Activated CD4-positive, alpha-beta T cell treated with anti-CD3 and anti-CD28 coated beads, Interleukin-2, amount 50 U/mL, for 24 hours (primary cell): Measurements from ENCODE around the gene MLPH.

Experiments
- DNase-seq, 2 donors: peaks; one replicate each; pipeline ENCODE4 v3.0.0-alpha.2; 2020; ENCODE audit warnings: low read depth in 1 of 2, low spot score in 1 of 2

Gene MLPH

DNA sequence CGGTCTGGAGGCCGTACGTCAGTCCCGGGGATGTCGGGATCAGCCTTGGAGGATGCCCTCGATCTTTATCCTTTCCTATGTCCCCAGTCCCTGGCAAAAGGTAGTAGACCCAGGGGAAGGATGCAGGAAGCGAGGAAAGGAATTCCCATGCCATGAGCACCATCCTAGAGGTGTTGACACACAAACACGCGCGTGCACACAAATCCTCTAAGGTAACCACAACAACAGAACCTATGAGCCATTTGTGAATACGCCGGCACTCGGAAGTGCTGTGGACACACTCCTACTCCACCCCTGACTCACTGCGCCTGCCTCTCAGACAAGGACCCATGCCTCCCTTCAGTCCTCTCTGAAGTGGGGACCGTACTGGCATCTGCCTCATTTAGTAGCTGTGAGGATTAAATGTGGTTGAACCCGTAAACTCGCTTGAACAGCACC, 11.3 kb upstream of the MLPH start:
- peak in 1 of 2 donors; percentile 16 for DNase-seq

- no peak for DNase-seq
Observed at GRCh38 chr2:237478095-237478494, 9.0 kb upstream of the MLPH start.

DNA sequence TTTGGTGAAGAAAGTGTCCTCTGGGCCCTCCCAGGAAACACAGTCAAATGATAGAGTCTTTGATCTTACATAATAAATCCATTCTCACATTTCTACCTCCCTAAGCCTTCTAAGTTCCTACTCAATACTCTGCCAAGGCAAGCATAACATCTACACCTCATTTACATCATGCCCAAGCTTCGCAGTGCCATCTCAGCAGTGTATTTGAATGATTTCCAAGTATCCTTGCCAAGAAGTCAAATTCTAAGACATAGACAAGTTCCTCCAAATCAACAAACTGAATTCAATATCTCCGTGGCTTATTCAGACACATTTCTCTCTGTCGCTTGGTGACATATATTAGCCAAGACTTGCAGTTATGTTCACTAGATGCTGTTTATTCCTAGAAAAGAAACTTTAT, 8.1 kb upstream of the MLPH start:
- DNase-seq = no peak

GRCh38 chr2:237479747-237480146, 7.3 kb upstream of the MLPH start:
- DNase-seq = no peak

DNA sequence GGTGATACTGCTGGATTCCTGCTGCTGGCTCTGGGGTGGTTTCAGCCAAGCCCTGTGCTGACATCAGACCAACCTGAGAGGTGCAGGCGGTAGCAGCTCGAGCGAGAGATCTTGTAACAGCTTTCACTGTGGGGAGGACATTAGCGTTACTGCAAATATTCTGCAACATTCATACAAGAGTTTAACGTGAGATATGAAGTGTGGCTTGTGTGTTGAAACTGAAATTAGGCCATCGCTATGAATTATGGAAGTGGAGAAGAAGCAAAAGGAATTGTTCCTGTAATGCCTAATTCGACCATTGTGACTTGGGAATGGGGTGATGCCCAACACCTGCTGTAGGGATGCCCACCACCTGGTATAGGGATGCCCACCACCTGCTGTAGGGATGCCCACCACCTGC, 6.5 kb upstream of the MLPH start:
- no peak for DNase-seq

- DNase-seq = no peak
Observed at GRCh38 chr2:237480988-237481525, 6.0 kb upstream of the MLPH start.

- DNase-seq = no peak
Observed at GRCh38 chr2:237482485-237482884, 4.6 kb upstream of the MLPH start.

- DNase-seq = no peak
Observed at GRCh38 chr2:237483018-237483731, 3.9 kb upstream of the MLPH start.

- no peak for DNase-seq
Observed at GRCh38 chr2:237485304-237485703, 1.7 kb upstream of the MLPH start.

GRCh38 chr2:237485844-237486243, 1.2 kb upstream of the MLPH start:
- DNase-seq = no peak

DNA sequence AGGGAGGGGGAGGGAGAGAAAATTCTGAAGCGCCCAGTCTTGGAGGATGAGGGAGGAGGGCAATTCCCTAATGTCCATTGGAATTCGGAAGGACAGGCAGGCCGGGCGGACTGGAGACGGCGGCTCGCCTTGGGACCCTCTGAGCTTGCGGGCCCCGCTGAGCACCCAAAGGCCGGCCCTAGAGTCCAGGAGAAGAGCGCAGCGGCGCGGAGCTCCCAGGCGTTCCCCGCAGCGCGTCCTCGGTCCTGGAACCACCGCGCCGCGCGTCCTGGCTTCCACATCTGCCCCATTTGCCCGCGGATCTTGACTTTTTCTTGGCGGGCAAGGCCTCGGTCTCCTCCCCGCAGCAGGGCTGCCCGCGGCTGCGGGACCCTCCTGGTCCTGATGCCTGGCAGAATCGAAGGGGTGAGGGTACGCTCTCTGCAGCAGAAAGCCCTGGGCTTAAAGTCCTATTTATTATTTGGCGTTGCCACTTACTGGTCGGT, 675 bp upstream of the MLPH start:
- no peak for DNase-seq

DNA sequence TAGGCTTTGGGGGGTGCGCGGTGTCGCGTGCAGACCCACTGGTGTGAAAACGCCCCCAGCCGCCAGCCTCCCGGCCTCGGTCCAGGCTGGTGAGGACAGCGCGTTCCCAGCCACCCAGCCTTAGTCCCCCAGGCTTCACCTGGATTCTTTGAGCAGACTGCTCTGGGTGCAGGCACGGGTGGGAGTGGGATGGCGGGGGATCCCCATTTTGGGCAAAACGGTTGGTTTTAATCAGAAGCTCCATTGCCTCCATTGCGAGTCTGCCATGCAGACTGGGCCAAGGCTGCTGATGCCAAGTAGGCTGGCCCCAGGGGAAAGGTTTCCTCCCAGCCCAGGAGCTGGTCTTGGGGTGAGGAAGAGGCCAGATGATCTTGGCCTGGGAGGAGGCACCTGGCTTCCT, 445 bp downstream of the MLPH start:
- DNase-seq = no peak

DNA sequence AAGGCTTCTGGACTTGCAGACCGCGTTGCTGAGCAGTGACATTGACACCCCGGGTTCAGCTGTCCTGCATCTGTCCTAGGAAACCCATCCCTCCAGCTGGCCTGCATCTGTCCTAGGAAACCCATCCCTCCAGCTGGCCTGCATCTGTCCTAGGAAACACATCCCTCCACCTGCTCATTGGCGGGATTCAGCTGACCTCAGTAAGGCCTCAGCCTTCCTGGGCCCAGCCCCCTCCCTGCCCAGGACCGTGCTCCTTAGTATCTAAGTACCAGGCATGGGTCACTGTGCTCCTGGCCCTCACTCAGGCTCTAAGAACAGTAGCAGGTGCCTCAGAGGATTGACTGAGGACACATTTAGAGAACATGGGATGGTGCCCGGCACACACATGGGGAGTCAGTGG, 1.2 kb downstream of the MLPH start:
- no peak for DNase-seq

DNA sequence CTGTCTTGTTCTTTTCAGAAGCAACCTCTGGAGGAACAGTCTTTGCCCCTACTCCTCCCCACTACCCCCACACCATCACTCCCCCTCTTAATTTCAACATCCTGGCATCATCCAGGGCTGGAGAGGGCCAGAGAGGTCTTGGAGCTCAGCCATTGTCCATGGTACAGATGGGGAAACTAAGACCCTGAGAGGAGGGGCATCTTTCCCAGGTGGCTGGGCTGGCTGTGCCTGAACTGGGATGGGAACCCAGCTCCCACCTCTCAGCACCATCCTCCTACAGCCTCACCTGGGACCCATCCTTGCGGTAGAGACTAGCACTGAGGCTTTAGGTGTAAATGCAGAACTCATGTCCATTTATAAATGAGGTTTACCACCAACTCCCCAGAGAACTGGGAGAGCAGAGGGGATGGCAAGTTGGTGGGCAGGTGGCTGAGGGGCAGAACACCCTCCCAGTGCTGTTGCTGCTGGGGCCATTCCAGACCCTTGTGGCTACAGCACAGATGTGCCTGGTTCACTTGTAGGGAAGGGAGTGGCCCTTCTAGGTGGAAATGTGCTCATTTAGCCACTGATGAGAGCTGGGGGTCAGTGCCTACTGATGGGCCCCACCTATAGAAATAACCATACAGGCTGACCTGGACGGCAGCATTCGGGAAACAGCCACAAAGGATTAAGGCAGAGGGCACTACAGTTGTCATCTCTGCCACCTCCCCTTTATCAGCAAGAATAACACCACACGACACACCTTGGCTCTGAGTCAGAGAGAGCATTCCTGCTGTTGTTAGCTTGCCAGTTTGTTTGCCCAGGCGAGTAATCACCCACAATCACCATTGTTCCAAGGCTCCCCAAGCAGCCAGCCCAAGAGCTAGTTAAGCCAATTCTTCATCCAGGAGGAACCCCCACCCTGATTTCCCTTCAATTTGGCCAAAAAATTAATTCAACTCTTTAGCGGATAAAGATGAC, 2.1 kb downstream of the MLPH start:
- no peak for DNase-seq

GRCh38 chr2:237490009-237490711, 3.1 kb downstream of the MLPH start:
- no peak for DNase-seq

DNA sequence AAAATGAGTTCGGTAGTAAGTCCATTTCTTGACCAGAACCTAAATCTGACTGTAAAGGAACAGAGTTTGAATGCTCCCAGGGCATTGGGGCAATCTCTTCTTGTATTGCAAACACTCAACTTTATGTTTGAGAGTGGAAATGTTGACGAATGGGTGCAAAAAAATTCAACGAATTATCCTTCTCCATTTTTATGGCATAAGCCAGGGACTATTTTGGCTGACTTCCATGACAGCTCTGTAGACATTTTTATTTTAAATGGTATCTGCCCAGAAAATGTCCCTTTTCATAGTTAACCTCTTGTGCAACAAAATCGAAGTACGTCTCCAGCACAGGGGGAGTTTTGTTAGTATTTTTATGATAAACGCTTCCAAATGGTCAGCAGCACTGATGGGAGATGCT, 3.7 kb downstream of the MLPH start:
- DNase-seq = no peak

- DNase-seq = no peak
Observed at GRCh38 chr2:237491515-237492118, 4.6 kb downstream of the MLPH start.

- DNase-seq = no peak
Observed at GRCh38 chr2:237492137-237492890, 5.3 kb downstream of the MLPH start.

DNA sequence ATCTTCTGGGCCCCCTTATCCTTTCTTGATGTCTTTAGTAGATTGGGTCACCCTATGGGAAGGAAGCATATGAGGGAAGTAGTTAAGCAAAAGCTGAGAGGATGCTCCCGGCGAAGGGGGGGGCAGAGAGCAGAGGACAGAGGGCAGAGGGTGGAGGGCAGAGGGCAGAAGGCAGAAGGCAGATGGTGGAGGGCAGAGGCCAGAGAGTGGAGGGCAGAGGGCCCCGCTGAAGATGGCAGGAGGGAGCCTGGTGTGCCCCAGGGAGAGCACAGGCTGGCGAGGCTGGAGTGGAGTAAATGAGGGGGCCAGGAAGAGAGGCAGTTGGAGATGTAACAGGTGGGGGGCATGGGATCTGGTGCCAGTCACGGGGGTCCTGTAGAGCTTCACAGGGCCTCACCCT, 7.0 kb downstream of the MLPH start:
- no peak for DNase-seq

- DNase-seq = no peak
Observed at GRCh38 chr2:237495521-237496117, 8.6 kb downstream of the MLPH start.
